B cell (primary cell): Measurements from ENCODE around the gene SAXO1. TPM values are rescaled to one million over a fixed set of nuclear protein-coding genes. Genes with fewer than 3 reads are reported as not detected.

Experiments
- ATAC-seq: fragments of 200-7000 bp; cut with Tn5 transposase; one replicate; pipeline ENCODE4 v1.10.0; 2021; ENCODE audit warnings: low read depth, mild to moderate bottlenecking, moderate number of reproducible peaks, moderate library complexity
- CTCF ChIA-PET: fragments of 350-600 bp; sonication (Branson Sonifier 250); formaldehyde crosslinking; loops from one replicate; lab custom pipeline; 2021; ENCODE audit warnings: antibody characterized with exemption, inconsistent platforms; lab: Charles Lee
- POLR2A ChIA-PET: fragments of 350-600 bp; sonication (Branson Sonifier 250); formaldehyde crosslinking; loops from one replicate; lab custom pipeline; 2021; ENCODE audit warnings: antibody characterized with exemption; lab: Charles Lee
- DNase-seq: peaks from one replicate; pipeline ENCODE4 v3.0.0; 2013
- H2AFZ ChIP-seq: 2 replicates; pipeline ENCODE4 v1.6.1; 2012; ENCODE audit warnings: mild to moderate bottlenecking, low read depth, low read length; ENCODE audit not compliant: insufficient read depth, poor library complexity, severe bottlenecking
- H3K27ac ChIP-seq, 2 donors: 1 replicate in 1 of 2; 2 replicates in 1 of 2; pipeline ENCODE4 v1.5.1; 2012 to 2013; ENCODE audit warnings: low read length in 2 of 2, mild to moderate bottlenecking in 2 of 2, moderate library complexity in 1 of 2
- H3K27me3 ChIP-seq, 4 experiments: fragments of 200-600 bp in 1 of 4; sonication (generic) in 1 of 4; replicated peaks in 1 of 4; 1 replicate in 2 of 4; 2 replicates in 2 of 4; pipeline versions ENCODE4 v1.6.1 to v1.7.0; 2013 to 2016; ENCODE audit warnings: low read length in 3 of 4, mild to moderate bottlenecking in 2 of 4, mixed read lengths in 1 of 4, moderate library complexity in 1 of 4; ENCODE audit not compliant: insufficient read depth in 4 of 4, control insufficient read depth in 3 of 4; ENCODE audit errors: control extremely low read depth in 1 of 4
- H3K36me3 ChIP-seq, 2 experiments: replicated peaks in 1 of 2; 1 replicate in 1 of 2; 2 replicates in 1 of 2; pipeline versions ENCODE4 v1.6.1 to v1.7.1; 2013; ENCODE audit warnings: low read length in 1 of 2; ENCODE audit not compliant: insufficient read depth in 2 of 2, control insufficient read depth in 1 of 2; ENCODE audit errors: control extremely low read depth in 1 of 2, extremely low read depth in 1 of 2
- H3K4me1 ChIP-seq, 2 donors: fragments of 200-600 bp in 1 of 2; sonication (generic) in 1 of 2; 1 replicate in 1 of 2; 2 replicates in 1 of 2; pipeline versions ENCODE4 v1.5.1 to v1.6.1; 2013 to 2017; ENCODE audit warnings: low read length in 2 of 2; ENCODE audit not compliant: control insufficient read depth in 2 of 2, insufficient read depth in 2 of 2
- H3K4me2 ChIP-seq: replicated peaks from 2 replicates; pipeline ENCODE3; 2012; ENCODE audit warnings: mild to moderate bottlenecking, low read depth, low read length; ENCODE audit not compliant: poor library complexity, severe bottlenecking
- H3K4me3 ChIP-seq, 5 experiments: fragments of 200-600 bp in 1 of 5; sonication (generic) in 1 of 5; 1 replicate in 3 of 5; 2 replicates in 2 of 5; pipeline versions ENCODE4 v1.5.1 to v1.7.0; 2011 to 2016; ENCODE audit warnings: low read length in 4 of 5, mild to moderate bottlenecking in 4 of 5, low read depth in 2 of 5, control low read depth in 1 of 5, moderate library complexity in 1 of 5; ENCODE audit not compliant: insufficient read depth in 1 of 5; ENCODE audit errors: control extremely low read depth in 1 of 5, extremely low read depth in 1 of 5
- H3K79me2 ChIP-seq: fragments of 200-600 bp; sonication (generic); one replicate; pipeline ENCODE4 v1.6.0; 2016; ENCODE audit warnings: low read length; ENCODE audit not compliant: control insufficient read depth, insufficient read depth
- H3K9ac ChIP-seq: fragments of 200-600 bp; sonication (generic); 2 replicates; pipeline ENCODE4 v1.6.1; 2017; ENCODE audit warnings: mild to moderate bottlenecking, low read length, moderate library complexity
- H3K9me3 ChIP-seq, 3 donors: one replicate each; pipeline versions ENCODE4 v1.6.1 to v1.7.1; 2013; ENCODE audit warnings: low read length in 2 of 3; ENCODE audit not compliant: control insufficient read depth in 2 of 3, insufficient read depth in 1 of 3; ENCODE audit errors: control extremely low read depth in 1 of 3
- H4K20me1 ChIP-seq: 2 replicates; pipeline ENCODE4 v1.6.0; 2012; ENCODE audit warnings: mild to moderate bottlenecking, low read length; ENCODE audit not compliant: insufficient read depth, control insufficient read depth, poor library complexity, severe bottlenecking
- H3K27ac Mint-ChIP-seq: one replicate; pipeline ENCODE4 v1.8.0; 2021; ENCODE audit warnings: mixed read lengths
- H3K27me3 Mint-ChIP-seq: one replicate; pipeline ENCODE4 v1.8.0; 2021; ENCODE audit warnings: mixed read lengths
- H3K4me1 Mint-ChIP-seq: one replicate; pipeline ENCODE4 v1.8.0; 2021; ENCODE audit warnings: mixed read lengths
- H3K4me3 Mint-ChIP-seq: one replicate; pipeline ENCODE4 v1.8.0; 2021; ENCODE audit warnings: mixed read lengths
- H3K9me3 Mint-ChIP-seq: one replicate; pipeline ENCODE4 v1.8.0; 2022; ENCODE audit warnings: mixed read lengths; ENCODE audit not compliant: insufficient read depth
- EZH2 ChIP-seq: IDR thresholded peaks from 2 replicates; pipeline ENCODE4 v1.6.1; 2012; ENCODE audit warnings: borderline replicate concordance, low read depth, mild to moderate bottlenecking, moderate library complexity, low read length; ENCODE audit not compliant: insufficient read depth, poor library complexity, severe bottlenecking
- WGBS: methylation state at CpG from one replicate; pipeline ENCODE4 v1.1.5; 2013; ENCODE audit warnings: missing lambda C conversion rate; ENCODE audit not compliant: insufficient coverage; 5-methylcytosine and 5-hydroxymethylcytosine counted together
- intact Hi-C: fragments of 100-400 bp; cut with micrococcal nuclease; formaldehyde crosslinking; loops from one replicate; pipeline ENCODE4 v1.10.0; 2022
- polyA minus RNA-seq: library from RNA; depleted of rRNA, polyadenylated mRNA; stranded (reverse); fragments of >200 nt; gene quantifications from 2 replicates; pipeline ENCODE4 v1.2.3, GENCODE V29; 2012
- polyA plus RNA-seq: library from polyadenylated mRNA; depleted of rRNA; stranded (reverse); fragments of >200 nt; gene quantifications from 2 replicates; pipeline ENCODE4 v1.2.3, GENCODE V29; 2012
- total RNA-seq, 2 donors: library from RNA; stranded (reverse); fragments of 120-200 nt in 1 of 2; gene quantifications; 1 replicate in 1 of 2; 2 replicates in 1 of 2; pipeline versions ENCODE4 v1.2.3 to v1.2.4, GENCODE V29; 2013 to 2022
- TF ChIP-seq, protein P1 (sequence below): fragments of 200-600 bp; IDR thresholded peaks from one replicate; pipeline ENCODE4 v1.8.0; 2022; ENCODE audit warnings: antibody characterized with exemption, mild to moderate bottlenecking

SAXO1 gene
- total RNA-seq (0.07 TPM in 1 of 2 replicates, not detected in the other), polyA plus RNA-seq (0.01 TPM in 1 of 2 replicates, not detected in the other), polyA minus RNA-seq (not detected in 2 replicates)
- 0.09 TPM for total RNA-seq (2013)

GRCh38 chr9:19033015-19033414 is at the start of gene SAXO1:
TSS of gene SAXO1 (minus strand) at chr9:19033209. CDS start at chr9:19032908, 301 bp downstream.
- Histone ChIP-seq H3K4me1 (no peaks in the 10 kb centered on the region), H3K9me3 (no peaks in the 10 kb centered on the region), H3K36me3 (no peaks in the 10 kb centered on the region), H4K20me1 (no peaks in the 10 kb centered on the region), H2AFZ (no peak within 1 kb of the TSS), H3K79me2 (no peaks in the 10 kb centered on the region), H3K27ac (no peak within 1 kb of the TSS), H3K4me2 (no peak within 1 kb of the TSS), H3K4me3 (no peak within 1 kb of the TSS), H3K27me3 (no peaks in the 10 kb centered on the region), H3K9ac (no peak within 1 kb of the TSS)
- CTCF ChIA-PET: no interaction called here
- H3K27ac Mint-ChIP-seq: no peak within 1 kb of the TSS
- H3K4me1 Mint-ChIP-seq: no peaks in the 10 kb centered on the region
- TF ChIP-seq EZH2: no peak
- TF ChIP-seq, protein P1, sequence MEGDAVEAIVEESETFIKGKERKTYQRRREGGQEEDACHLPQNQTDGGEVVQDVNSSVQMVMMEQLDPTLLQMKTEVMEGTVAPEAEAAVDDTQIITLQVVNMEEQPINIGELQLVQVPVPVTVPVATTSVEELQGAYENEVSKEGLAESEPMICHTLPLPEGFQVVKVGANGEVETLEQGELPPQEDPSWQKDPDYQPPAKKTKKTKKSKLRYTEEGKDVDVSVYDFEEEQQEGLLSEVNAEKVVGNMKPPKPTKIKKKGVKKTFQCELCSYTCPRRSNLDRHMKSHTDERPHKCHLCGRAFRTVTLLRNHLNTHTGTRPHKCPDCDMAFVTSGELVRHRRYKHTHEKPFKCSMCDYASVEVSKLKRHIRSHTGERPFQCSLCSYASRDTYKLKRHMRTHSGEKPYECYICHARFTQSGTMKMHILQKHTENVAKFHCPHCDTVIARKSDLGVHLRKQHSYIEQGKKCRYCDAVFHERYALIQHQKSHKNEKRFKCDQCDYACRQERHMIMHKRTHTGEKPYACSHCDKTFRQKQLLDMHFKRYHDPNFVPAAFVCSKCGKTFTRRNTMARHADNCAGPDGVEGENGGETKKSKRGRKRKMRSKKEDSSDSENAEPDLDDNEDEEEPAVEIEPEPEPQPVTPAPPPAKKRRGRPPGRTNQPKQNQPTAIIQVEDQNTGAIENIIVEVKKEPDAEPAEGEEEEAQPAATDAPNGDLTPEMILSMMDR: no peak
- 95% methylated on average over 20 of the region's 20 CpGs for WGBS
- no peak for DNase-seq
- H3K4me3 Mint-ChIP-seq: no peak within 1 kb of the TSS
- H3K27me3 Mint-ChIP-seq: peaks cover 20% of the 10 kb centered on the region
- no peak for ATAC-seq
- POLR2A ChIA-PET: no interaction called here
- intact Hi-C loops: no loop called here
- H3K9me3 Mint-ChIP-seq: no peaks in the 10 kb centered on the region

DNA sequence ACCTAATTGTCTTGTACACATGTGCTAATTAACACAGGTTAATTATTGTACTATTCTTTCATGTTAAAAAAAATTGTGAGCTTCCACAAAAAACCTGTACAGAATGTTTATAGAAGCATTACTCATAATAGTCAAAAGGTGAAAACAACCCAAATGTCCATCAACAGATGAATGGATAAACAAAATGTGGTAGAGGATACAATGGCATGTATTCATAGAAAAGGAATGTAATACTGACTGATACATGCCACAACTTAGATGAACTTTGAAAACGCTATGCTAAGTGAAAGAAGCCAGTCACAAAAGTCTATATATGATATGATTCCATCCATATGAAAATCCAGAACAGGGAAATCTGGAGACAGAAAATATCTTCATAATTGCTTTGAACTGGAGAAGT is 41.8 kb upstream of the SAXO1 start:
- ChIA-PET POLR2A (no interaction called here), CTCF (no interaction called here)
- no peak for DNase-seq
- Mint-ChIP-seq H3K4me1 (no peaks in the 10 kb centered on the region), H3K27ac (no peak overlapping the region), H3K9me3 (no peaks in the 10 kb centered on the region), H3K27me3 (no peaks in the 10 kb centered on the region), H3K4me3 (no peak overlapping the region)
- H3K9me3 ChIP-seq: no peaks in the 10 kb centered on the region
- H3K4me1 ChIP-seq: no peaks in the 10 kb centered on the region
- H3K27ac ChIP-seq: no peak overlapping the region
- no peak for ATAC-seq
- no CpG with 5 or more reads among the region's 1 CpG for WGBS
- no peaks in the 10 kb centered on the region for H3K27me3 ChIP-seq
- H3K79me2 ChIP-seq: no peaks in the 10 kb centered on the region
- H4K20me1 ChIP-seq: no peaks in the 10 kb centered on the region
- no peak overlapping the region for H3K4me3 ChIP-seq
- H3K9ac ChIP-seq: no peak overlapping the region
- H3K36me3 ChIP-seq: peaks cover 3 to 48% of the 10 kb centered on the region in 2 experiments
- TF ChIP-seq, protein P1: no peak
- TF ChIP-seq EZH2: no peak
- no peak overlapping the region for H3K4me2 ChIP-seq
- no peak overlapping the region for H2AFZ ChIP-seq
- intact Hi-C loops: no loop called here
